B cell (primary cell): ENCODE measurements around the gene PRR16. TPM values are rescaled to one million over a fixed set of nuclear protein-coding genes. Genes with fewer than 3 reads are reported as not detected.

ENCODE experiments used
- ATAC-seq: fragments of 200-7000 bp; cut with Tn5 transposase; one replicate; pipeline ENCODE4 v1.10.0; 2021; ENCODE audit warnings: low read depth, mild to moderate bottlenecking, moderate number of reproducible peaks, moderate library complexity
- CTCF ChIA-PET: fragments of 350-600 bp; sonication (Branson Sonifier 250); formaldehyde crosslinking; loops from one replicate; lab custom pipeline; 2021; ENCODE audit warnings: antibody characterized with exemption, inconsistent platforms; lab: Charles Lee
- POLR2A ChIA-PET: fragments of 350-600 bp; sonication (Branson Sonifier 250); formaldehyde crosslinking; loops from one replicate; lab custom pipeline; 2021; ENCODE audit warnings: antibody characterized with exemption; lab: Charles Lee
- DNase-seq: peaks from one replicate; pipeline ENCODE4 v3.0.0; 2013
- H2AFZ ChIP-seq: 2 replicates; pipeline ENCODE4 v1.6.1; 2012; ENCODE audit warnings: mild to moderate bottlenecking, low read depth, low read length; ENCODE audit not compliant: insufficient read depth, poor library complexity, severe bottlenecking
- H3K27ac ChIP-seq, 2 donors: 1 replicate in 1 of 2; 2 replicates in 1 of 2; pipeline ENCODE4 v1.5.1; 2012 to 2013; ENCODE audit warnings: low read length in 2 of 2, mild to moderate bottlenecking in 2 of 2, moderate library complexity in 1 of 2
- H3K27me3 ChIP-seq, 4 experiments: fragments of 200-600 bp in 1 of 4; sonication (generic) in 1 of 4; replicated peaks in 1 of 4; 1 replicate in 2 of 4; 2 replicates in 2 of 4; pipeline versions ENCODE4 v1.6.1 to v1.7.0; 2013 to 2016; ENCODE audit warnings: low read length in 3 of 4, mild to moderate bottlenecking in 2 of 4, mixed read lengths in 1 of 4, moderate library complexity in 1 of 4; ENCODE audit not compliant: insufficient read depth in 4 of 4, control insufficient read depth in 3 of 4; ENCODE audit errors: control extremely low read depth in 1 of 4
- H3K36me3 ChIP-seq, 2 experiments: replicated peaks in 1 of 2; 1 replicate in 1 of 2; 2 replicates in 1 of 2; pipeline versions ENCODE4 v1.6.1 to v1.7.1; 2013; ENCODE audit warnings: low read length in 1 of 2; ENCODE audit not compliant: insufficient read depth in 2 of 2, control insufficient read depth in 1 of 2; ENCODE audit errors: control extremely low read depth in 1 of 2, extremely low read depth in 1 of 2
- H3K4me1 ChIP-seq, 2 donors: fragments of 200-600 bp in 1 of 2; sonication (generic) in 1 of 2; 1 replicate in 1 of 2; 2 replicates in 1 of 2; pipeline versions ENCODE4 v1.5.1 to v1.6.1; 2013 to 2017; ENCODE audit warnings: low read length in 2 of 2; ENCODE audit not compliant: control insufficient read depth in 2 of 2, insufficient read depth in 2 of 2
- H3K4me2 ChIP-seq: replicated peaks from 2 replicates; pipeline ENCODE3; 2012; ENCODE audit warnings: mild to moderate bottlenecking, low read depth, low read length; ENCODE audit not compliant: poor library complexity, severe bottlenecking
- H3K4me3 ChIP-seq, 5 experiments: fragments of 200-600 bp in 1 of 5; sonication (generic) in 1 of 5; 1 replicate in 3 of 5; 2 replicates in 2 of 5; pipeline versions ENCODE4 v1.5.1 to v1.7.0; 2011 to 2016; ENCODE audit warnings: low read length in 4 of 5, mild to moderate bottlenecking in 4 of 5, low read depth in 2 of 5, control low read depth in 1 of 5, moderate library complexity in 1 of 5; ENCODE audit not compliant: insufficient read depth in 1 of 5; ENCODE audit errors: control extremely low read depth in 1 of 5, extremely low read depth in 1 of 5
- H3K79me2 ChIP-seq: fragments of 200-600 bp; sonication (generic); one replicate; pipeline ENCODE4 v1.6.0; 2016; ENCODE audit warnings: low read length; ENCODE audit not compliant: control insufficient read depth, insufficient read depth
- H3K9ac ChIP-seq: fragments of 200-600 bp; sonication (generic); 2 replicates; pipeline ENCODE4 v1.6.1; 2017; ENCODE audit warnings: mild to moderate bottlenecking, low read length, moderate library complexity
- H3K9me3 ChIP-seq, 3 donors: one replicate each; pipeline versions ENCODE4 v1.6.1 to v1.7.1; 2013; ENCODE audit warnings: low read length in 2 of 3; ENCODE audit not compliant: control insufficient read depth in 2 of 3, insufficient read depth in 1 of 3; ENCODE audit errors: control extremely low read depth in 1 of 3
- H4K20me1 ChIP-seq: 2 replicates; pipeline ENCODE4 v1.6.0; 2012; ENCODE audit warnings: mild to moderate bottlenecking, low read length; ENCODE audit not compliant: insufficient read depth, control insufficient read depth, poor library complexity, severe bottlenecking
- H3K27ac Mint-ChIP-seq: one replicate; pipeline ENCODE4 v1.8.0; 2021; ENCODE audit warnings: mixed read lengths
- H3K27me3 Mint-ChIP-seq: one replicate; pipeline ENCODE4 v1.8.0; 2021; ENCODE audit warnings: mixed read lengths
- H3K4me1 Mint-ChIP-seq: one replicate; pipeline ENCODE4 v1.8.0; 2021; ENCODE audit warnings: mixed read lengths
- H3K4me3 Mint-ChIP-seq: one replicate; pipeline ENCODE4 v1.8.0; 2021; ENCODE audit warnings: mixed read lengths
- H3K9me3 Mint-ChIP-seq: one replicate; pipeline ENCODE4 v1.8.0; 2022; ENCODE audit warnings: mixed read lengths; ENCODE audit not compliant: insufficient read depth
- CTCF ChIP-seq: fragments of 200-600 bp; IDR thresholded peaks from one replicate; pipeline ENCODE4 v1.8.0; 2022; ENCODE audit warnings: antibody characterized with exemption, mild to moderate bottlenecking
- EZH2 ChIP-seq: IDR thresholded peaks from 2 replicates; pipeline ENCODE4 v1.6.1; 2012; ENCODE audit warnings: borderline replicate concordance, low read depth, mild to moderate bottlenecking, moderate library complexity, low read length; ENCODE audit not compliant: insufficient read depth, poor library complexity, severe bottlenecking
- WGBS: methylation state at CpG from one replicate; pipeline ENCODE4 v1.1.5; 2013; ENCODE audit warnings: missing lambda C conversion rate; ENCODE audit not compliant: insufficient coverage; 5-methylcytosine and 5-hydroxymethylcytosine counted together
- intact Hi-C: fragments of 100-400 bp; cut with micrococcal nuclease; formaldehyde crosslinking; loops from one replicate; pipeline ENCODE4 v1.10.0; 2022
- polyA plus RNA-seq: library from polyadenylated mRNA; depleted of rRNA; stranded (reverse); fragments of >200 nt; gene quantifications from 2 replicates; pipeline ENCODE4 v1.2.3, GENCODE V29; 2012
- total RNA-seq, 2 donors: library from RNA; stranded (reverse); fragments of 120-200 nt in 1 of 2; gene quantifications; 1 replicate in 1 of 2; 2 replicates in 1 of 2; pipeline versions ENCODE4 v1.2.3 to v1.2.4, GENCODE V29; 2013 to 2022

PRR16 gene
- total and polyA plus RNA-seq, 2 donors (not counting 1 experiment from before 2014, with no cell fraction given), result 0.16 TPM; not detected in 1

GRCh38 chr5:120638449-120638848, 174.3 kb downstream of the PRR16 start:
- Histone ChIP-seq H3K4me3 (no peak overlapping the region), H3K4me2 (no peak overlapping the region), H3K27ac (no peak overlapping the region), H3K9me3 (no peaks in the 10 kb centered on the region), H3K79me2 (no peaks in the 10 kb centered on the region), H2AFZ (no peak overlapping the region), H4K20me1 (no peaks in the 10 kb centered on the region), H3K27me3 (no peaks in the 10 kb centered on the region), H3K4me1 (no peaks in the 10 kb centered on the region), H3K9ac (no peak overlapping the region), H3K36me3 (no peaks in the 10 kb centered on the region)
- H3K27me3 Mint-ChIP-seq, result no peaks in the 10 kb centered on the region
- ATAC-seq, result no peak
- intact Hi-C loops, result no loop called here
- H3K4me3 Mint-ChIP-seq, result no peak overlapping the region
- no peak for DNase-seq
- H3K4me1 Mint-ChIP-seq, result no peaks in the 10 kb centered on the region
- ChIA-PET POLR2A (no interaction called here), CTCF (no interaction called here)
- WGBS, result 42% methylated on average over 2 of the region's 3 CpGs
- TF ChIP-seq CTCF (no peak), EZH2 (no peak)
- H3K9me3 Mint-ChIP-seq, result no peaks in the 10 kb centered on the region
- H3K27ac Mint-ChIP-seq, result no peak overlapping the region

- 90% methylated on average over 1 of the region's 3 CpGs for WGBS
- Mint-ChIP-seq H3K27ac (no peak overlapping the region), H3K4me3 (no peak overlapping the region), H3K27me3 (no peaks in the 10 kb centered on the region), H3K9me3 (no peaks in the 10 kb centered on the region), H3K4me1 (no peaks in the 10 kb centered on the region)
- H3K36me3 ChIP-seq, result no peaks in the 10 kb centered on the region
- H3K27me3 ChIP-seq, result no peaks in the 10 kb centered on the region
- no peaks in the 10 kb centered on the region for H4K20me1 ChIP-seq
- ChIA-PET POLR2A (no interaction called here), CTCF (no interaction called here)
- no peaks in the 10 kb centered on the region for H3K4me1 ChIP-seq
- TF ChIP-seq EZH2, result no peak
- no peak for TF ChIP-seq CTCF
- no peak overlapping the region for H3K4me2 ChIP-seq
- no peak for DNase-seq
- no peak overlapping the region for H3K9ac ChIP-seq
- no peaks in the 10 kb centered on the region for H3K79me2 ChIP-seq
- ATAC-seq, result no peak
- no peaks in the 10 kb centered on the region for H3K9me3 ChIP-seq
- intact Hi-C loops, result no loop called here
- H3K4me3 ChIP-seq, result no peak overlapping the region
- H3K27ac ChIP-seq, result no peak overlapping the region
- no peak overlapping the region for H2AFZ ChIP-seq
Observed at GRCh38 chr5:120640778-120641177, 176.7 kb downstream of the PRR16 start.
